Ascending aorta (tissue), 2 donors: ENCODE measurements around the gene SRL. TPM values are rescaled to one million over a fixed set of nuclear protein-coding genes. Genes with fewer than 3 reads are reported as not detected.
"Not testable (repeated sequence)": the region's sequence is repeated elsewhere in the genome, so short reads cannot be mapped to it uniquely, and the experiment has no call there.

ENCODE experiments used
- DNase-seq, 2 donors: peaks; one replicate each; pipeline ENCODE4 v3.0.0-alpha.2; 2019; ENCODE audit warnings: low spot score in 2 of 2
- H3K27ac ChIP-seq, 2 donors: fragments of 200-600 bp; sonication (generic); one replicate each; pipeline ENCODE4 v1.5.1; 2016 to 2017; ENCODE audit warnings: mild to moderate bottlenecking in 1 of 2
- H3K27me3 ChIP-seq: fragments of 200-600 bp; sonication (generic); one replicate; pipeline ENCODE4 v1.5.1; 2017
- H3K36me3 ChIP-seq, 2 donors: fragments of 200-600 bp; sonication (generic); one replicate each; pipeline ENCODE4 v1.5.1; 2016
- H3K4me1 ChIP-seq, 2 donors: fragments of 200-600 bp; sonication (generic); one replicate each; pipeline ENCODE4 v1.5.1; 2016 to 2017; ENCODE audit warnings: mild to moderate bottlenecking in 1 of 2
- H3K4me3 ChIP-seq, 2 donors: fragments of 200-600 bp; sonication (generic); one replicate each; pipeline ENCODE4 v1.5.1; 2016 to 2017; ENCODE audit warnings: mild to moderate bottlenecking in 1 of 2
- H3K9me3 ChIP-seq, 2 donors: fragments of 200-600 bp; sonication (generic); one replicate each; pipeline ENCODE4 v1.5.1; 2016
- intact Hi-C: fragments of 100-400 bp; cut with DNase I; formaldehyde crosslinking; loops from one replicate; pipeline ENCODE4 v1.15.1; 2023
- total RNA-seq: library from RNA; depleted of rRNA; stranded (reverse); fragments of >200 nt; gene quantifications from one replicate; pipeline ENCODE4 v1.1.0, GENCODE V29; 2016
- TF ChIP-seq, protein P1 (sequence below), 3 experiments: fragments of 200-600 bp in 2 of 3; fragments of 450-650 bp in 1 of 3; sonication (generic) in 2 of 3; IDR thresholded peaks; one replicate each; pipeline ENCODE4 v1.5.1; 2016 to 2019; ENCODE audit warnings: antibody characterized with exemption in 3 of 3, mild to moderate bottlenecking in 1 of 3, moderate library complexity in 1 of 3

The SRL gene
- total RNA-seq, 1 donor from 2014 or later: 15.6 TPM

DNA sequence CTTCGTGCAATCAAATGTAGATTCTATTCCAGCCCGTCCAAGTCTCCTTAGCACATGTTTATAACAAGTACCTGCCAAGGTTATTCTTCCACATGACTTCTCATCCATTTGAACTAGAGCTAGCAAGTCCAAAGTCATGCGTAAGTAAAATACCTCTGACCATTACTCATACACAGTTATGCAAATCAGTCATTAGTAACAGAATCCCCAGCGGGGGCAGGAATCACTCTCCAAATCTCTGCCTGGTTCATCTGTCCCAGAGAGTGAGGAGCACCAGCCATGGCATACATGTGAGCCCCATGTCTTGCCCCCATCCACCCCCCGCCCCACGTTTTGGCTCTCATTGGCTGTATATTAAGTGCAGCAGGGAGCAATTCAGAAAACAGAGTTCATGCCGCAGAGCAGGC, 27.7 kb downstream of the SRL start:
- H3K27me3 ChIP-seq: no peaks in the 10 kb centered on the region
- no peaks in the 10 kb centered on the region for H3K9me3 ChIP-seq
- H3K4me1 ChIP-seq: peaks cover 12 to 42% of the 10 kb centered on the region in 2 donors
- intact Hi-C loops: loop anchor here (1.0 kb wide), 1 partner anchor 38 kb away; no protein-coding TSS in a partner anchor
- no peak overlapping the region for H3K4me3 ChIP-seq
- H3K27ac ChIP-seq: peak overlapping the region; percentile 93 to 94
- peak; percentile 36 to 85 for DNase-seq
- H3K36me3 ChIP-seq: no peaks in the 10 kb centered on the region
- TF ChIP-seq, protein P1, sequence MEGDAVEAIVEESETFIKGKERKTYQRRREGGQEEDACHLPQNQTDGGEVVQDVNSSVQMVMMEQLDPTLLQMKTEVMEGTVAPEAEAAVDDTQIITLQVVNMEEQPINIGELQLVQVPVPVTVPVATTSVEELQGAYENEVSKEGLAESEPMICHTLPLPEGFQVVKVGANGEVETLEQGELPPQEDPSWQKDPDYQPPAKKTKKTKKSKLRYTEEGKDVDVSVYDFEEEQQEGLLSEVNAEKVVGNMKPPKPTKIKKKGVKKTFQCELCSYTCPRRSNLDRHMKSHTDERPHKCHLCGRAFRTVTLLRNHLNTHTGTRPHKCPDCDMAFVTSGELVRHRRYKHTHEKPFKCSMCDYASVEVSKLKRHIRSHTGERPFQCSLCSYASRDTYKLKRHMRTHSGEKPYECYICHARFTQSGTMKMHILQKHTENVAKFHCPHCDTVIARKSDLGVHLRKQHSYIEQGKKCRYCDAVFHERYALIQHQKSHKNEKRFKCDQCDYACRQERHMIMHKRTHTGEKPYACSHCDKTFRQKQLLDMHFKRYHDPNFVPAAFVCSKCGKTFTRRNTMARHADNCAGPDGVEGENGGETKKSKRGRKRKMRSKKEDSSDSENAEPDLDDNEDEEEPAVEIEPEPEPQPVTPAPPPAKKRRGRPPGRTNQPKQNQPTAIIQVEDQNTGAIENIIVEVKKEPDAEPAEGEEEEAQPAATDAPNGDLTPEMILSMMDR (IDR thresholded peaks at IDR 0.05): no peak

DNA sequence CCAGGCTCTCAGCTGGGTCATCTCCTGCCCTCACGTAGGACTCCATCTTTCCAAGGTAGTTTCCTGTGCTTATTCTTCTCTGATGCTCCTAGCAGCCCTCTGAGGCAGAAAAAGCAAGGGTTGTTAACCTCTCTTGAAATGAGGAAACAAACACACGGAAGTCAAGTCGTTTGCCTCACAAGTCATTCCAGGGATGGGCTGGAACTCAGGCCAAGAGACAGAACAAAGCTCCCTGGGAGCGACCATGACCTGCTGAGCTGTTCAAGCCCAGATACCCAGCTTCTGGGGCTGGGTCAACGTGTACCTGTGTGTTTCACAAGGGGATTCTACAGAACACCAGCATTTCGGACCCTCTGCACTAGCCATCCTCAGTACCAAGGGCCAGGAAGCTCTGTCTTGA, 28.1 kb downstream of the SRL start:
- H3K27me3 ChIP-seq: no peaks in the 10 kb centered on the region
- no peak overlapping the region for H3K4me3 ChIP-seq
- H3K4me1 ChIP-seq: peaks cover 12 to 42% of the 10 kb centered on the region in 2 donors
- intact Hi-C loops: loop anchor here (1.0 to 2.0 kb wide), 2 partner anchors 31 to 39 kb away; no protein-coding TSS in a partner anchor
- H3K27ac ChIP-seq: peak overlapping the region; percentile 93 to 94
- H3K9me3 ChIP-seq: no peaks in the 10 kb centered on the region
- DNase-seq: no peak
- TF ChIP-seq, protein P1 (IDR thresholded peaks at IDR 0.05): no peak
- no peaks in the 10 kb centered on the region for H3K36me3 ChIP-seq

DNA sequence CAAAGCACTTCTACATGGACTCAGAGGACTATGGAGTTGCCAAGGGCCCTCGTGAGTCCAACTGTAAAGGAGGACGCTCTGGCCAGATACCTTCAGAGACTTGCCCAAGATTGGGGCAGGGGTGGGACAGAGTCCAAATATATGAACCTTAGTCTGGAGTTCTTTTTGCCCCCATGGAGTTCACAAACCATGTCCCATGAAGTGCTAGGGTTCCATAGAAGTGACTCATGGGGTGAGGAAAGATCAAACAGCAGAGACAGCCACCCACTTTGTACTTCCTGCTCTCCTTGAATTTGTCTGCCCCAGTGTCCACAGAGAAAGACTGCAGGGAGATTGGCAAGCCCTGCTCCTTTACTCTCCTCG, 29.0 kb downstream of the SRL start:
- no peaks in the 10 kb centered on the region for H3K36me3 ChIP-seq
- H3K4me1 ChIP-seq: peaks cover 12 to 41% of the 10 kb centered on the region in 2 donors
- intact Hi-C loops: loop anchor here (1.0 to 2.0 kb wide), 2 partner anchors 13 to 30 kb away; no protein-coding TSS in a partner anchor
- no peak for DNase-seq
- TF ChIP-seq, protein P1 (IDR thresholded peaks at IDR 0.05): no peak
- no peaks in the 10 kb centered on the region for H3K9me3 ChIP-seq
- no peaks in the 10 kb centered on the region for H3K27me3 ChIP-seq
- peak overlapping the region; percentile 93 to 94 for H3K27ac ChIP-seq
- no peak overlapping the region for H3K4me3 ChIP-seq

DNA sequence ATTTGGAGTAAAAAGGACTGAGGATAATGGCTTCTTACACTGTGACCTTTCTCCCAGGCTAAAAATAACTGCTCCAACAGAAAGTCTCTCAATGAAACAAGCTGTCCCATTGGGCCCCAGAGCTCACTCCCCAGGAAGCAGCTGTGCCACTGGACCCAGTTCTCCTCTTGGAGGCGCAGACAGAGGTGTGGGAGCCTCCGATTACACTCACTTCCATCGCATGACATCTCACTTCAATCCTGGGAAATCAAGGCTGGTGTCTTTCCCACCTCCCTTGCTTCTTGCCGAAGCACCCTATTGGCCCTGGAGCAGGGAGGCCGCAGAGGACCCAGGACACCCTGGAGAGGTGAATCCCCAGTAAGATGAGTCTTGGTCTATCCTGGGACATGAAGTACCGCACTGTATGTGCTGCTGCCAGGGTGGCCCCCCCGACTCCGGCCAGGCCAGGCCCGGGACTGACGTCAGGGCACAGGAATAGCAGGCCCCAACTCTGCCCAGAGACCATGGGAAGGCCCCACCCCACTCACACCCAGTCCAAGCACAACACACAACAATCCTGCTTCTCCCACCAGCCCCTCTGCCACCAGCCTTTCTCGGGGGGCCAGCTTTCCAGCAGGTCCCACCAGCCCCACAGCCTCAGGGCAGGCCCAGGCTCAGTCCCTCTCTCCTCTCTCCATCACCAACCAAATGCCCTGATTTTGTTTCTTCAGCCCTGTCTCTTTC, 29.5 kb downstream of the SRL start:
- DNase-seq: peak; percentile 73 to 90
- Histone ChIP-seq H3K4me1 (peaks cover 12 to 36% of the 10 kb centered on the region in 2 donors), H3K4me3 (no peak overlapping the region), H3K27me3 (no peaks in the 10 kb centered on the region), H3K9me3 (no peaks in the 10 kb centered on the region), H3K36me3 (no peaks in the 10 kb centered on the region), H3K27ac (peak overlapping the region; percentile 93 to 94)
- intact Hi-C loops: loop anchor here (1.0 to 2.0 kb wide), 2 partner anchors 12 to 30 kb away; no protein-coding TSS in a partner anchor
- TF ChIP-seq, protein P1 (IDR thresholded peaks at IDR 0.05): no peak

DNA sequence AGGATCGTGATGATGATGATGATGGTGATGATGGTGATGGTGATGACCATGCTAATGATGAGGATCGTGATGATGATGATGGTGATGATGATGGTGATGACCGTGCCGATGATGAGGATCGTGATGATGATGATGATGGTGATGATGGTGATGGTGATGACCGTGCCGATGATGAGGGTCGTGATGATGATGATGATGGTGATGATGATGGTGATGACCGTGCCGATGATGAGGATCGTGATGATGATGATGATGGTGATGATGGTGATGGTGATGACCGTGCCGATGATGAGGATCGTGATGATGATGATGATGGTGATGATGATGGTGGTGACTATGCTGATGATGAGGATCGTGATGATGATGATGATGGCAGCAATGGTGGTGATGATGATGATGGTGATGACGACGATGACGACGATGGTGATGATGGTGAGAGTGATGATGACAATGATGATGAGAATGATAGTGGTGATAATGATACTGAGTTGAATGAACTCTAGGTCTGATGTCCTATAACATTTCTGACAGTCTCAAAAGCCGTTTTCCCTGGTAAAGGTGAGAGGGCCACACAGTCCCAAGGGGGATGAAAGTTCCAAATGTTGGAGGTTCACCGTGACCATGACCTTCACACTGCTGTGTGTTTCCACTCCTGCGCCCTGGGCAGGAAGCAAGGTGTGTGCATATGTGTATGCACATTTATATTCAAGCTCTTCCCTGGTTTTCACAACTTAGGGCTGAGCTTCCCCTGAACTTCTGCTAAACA, 30.3 kb downstream of the SRL start:
- H3K27me3 ChIP-seq, H3K4me3 ChIP-seq, H3K9me3 ChIP-seq, H3K36me3 ChIP-seq, DNase-seq: not testable (repeated sequence)
- H3K4me1 ChIP-seq: peaks cover 12 to 36% of the 10 kb centered on the region in 2 donors
- peak overlapping the region; percentile 93 to 94 for H3K27ac ChIP-seq
- intact Hi-C loops: loop anchor here (1.0 to 2.0 kb wide), 2 partner anchors 11 to 29 kb away; no protein-coding TSS in a partner anchor

DNA sequence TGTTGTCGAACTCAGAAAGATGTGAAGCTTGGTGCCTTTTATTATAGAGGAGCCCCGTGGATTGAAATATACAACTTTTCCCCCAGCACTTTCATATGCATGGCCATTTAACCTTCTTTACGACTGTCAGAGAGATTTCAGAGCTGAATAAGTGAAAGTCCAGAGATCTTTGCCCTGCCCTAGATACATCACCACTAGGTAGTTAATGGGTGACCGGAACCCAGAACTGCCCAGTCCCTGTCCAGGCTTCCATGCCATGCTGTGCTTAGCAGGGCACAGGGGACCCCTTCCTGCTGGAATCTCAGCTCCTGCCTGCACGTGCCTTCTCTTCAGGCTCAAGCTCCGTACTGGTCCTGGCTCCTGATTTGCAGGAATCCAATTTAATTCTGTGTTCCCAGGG, 32.2 kb downstream of the SRL start:
- intact Hi-C loops: no loop called here
- Histone ChIP-seq H3K4me1 (peaks cover 9 to 29% of the 10 kb centered on the region in 2 donors), H3K9me3 (no peaks in the 10 kb centered on the region), H3K36me3 (no peaks in the 10 kb centered on the region), H3K27ac (no peak overlapping the region), H3K27me3 (no peaks in the 10 kb centered on the region), H3K4me3 (no peak overlapping the region)
- DNase-seq: no peak
- TF ChIP-seq, protein P1 (IDR thresholded peaks at IDR 0.05): no peak
